Choroid plexus epithelial cell (primary cell): Measurements from ENCODE around the gene SLIT2.

ENCODE experiments used
- DNase-seq: peaks from one replicate; pipeline ENCODE4 v3.0.0-alpha.2; 2010; ENCODE audit warnings: low read depth
- H3K4me3 ChIP-seq: 2 replicates; pipeline ENCODE4 v1.5.1; 2011; ENCODE audit warnings: low read depth, mild to moderate bottlenecking, control low read depth, low read length, moderate library complexity
- TF ChIP-seq, protein P1 (sequence below): conservative IDR thresholded peaks from 2 replicates; pipeline ENCODE4 v1.5.1; 2011; ENCODE audit warnings: low read depth, mild to moderate bottlenecking, control low read depth, inconsistent platforms, low read length, moderate library complexity

Gene SLIT2

DNA sequence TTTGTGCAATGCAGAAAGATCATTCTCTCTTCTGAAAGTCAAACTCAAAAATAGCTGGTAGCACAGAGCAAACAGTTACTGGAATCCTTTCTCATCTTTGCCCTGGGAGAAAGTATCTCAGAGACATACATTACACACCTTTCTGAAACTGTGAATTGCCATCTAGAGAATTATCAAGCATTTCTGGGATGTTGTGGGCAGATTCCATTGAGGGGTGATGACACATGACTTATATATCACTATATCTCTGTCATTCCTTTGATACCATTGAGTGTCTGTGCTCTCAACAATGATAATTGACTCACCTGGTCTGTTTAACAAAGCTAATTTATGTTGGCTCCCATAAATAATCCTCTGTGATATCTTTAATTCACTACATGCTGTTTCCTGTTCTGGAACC, 13.0 kb downstream of the SLIT2 start:
- no peak overlapping the region for H3K4me3 ChIP-seq
- TF ChIP-seq, protein P1, sequence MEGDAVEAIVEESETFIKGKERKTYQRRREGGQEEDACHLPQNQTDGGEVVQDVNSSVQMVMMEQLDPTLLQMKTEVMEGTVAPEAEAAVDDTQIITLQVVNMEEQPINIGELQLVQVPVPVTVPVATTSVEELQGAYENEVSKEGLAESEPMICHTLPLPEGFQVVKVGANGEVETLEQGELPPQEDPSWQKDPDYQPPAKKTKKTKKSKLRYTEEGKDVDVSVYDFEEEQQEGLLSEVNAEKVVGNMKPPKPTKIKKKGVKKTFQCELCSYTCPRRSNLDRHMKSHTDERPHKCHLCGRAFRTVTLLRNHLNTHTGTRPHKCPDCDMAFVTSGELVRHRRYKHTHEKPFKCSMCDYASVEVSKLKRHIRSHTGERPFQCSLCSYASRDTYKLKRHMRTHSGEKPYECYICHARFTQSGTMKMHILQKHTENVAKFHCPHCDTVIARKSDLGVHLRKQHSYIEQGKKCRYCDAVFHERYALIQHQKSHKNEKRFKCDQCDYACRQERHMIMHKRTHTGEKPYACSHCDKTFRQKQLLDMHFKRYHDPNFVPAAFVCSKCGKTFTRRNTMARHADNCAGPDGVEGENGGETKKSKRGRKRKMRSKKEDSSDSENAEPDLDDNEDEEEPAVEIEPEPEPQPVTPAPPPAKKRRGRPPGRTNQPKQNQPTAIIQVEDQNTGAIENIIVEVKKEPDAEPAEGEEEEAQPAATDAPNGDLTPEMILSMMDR, result no peak

DNA sequence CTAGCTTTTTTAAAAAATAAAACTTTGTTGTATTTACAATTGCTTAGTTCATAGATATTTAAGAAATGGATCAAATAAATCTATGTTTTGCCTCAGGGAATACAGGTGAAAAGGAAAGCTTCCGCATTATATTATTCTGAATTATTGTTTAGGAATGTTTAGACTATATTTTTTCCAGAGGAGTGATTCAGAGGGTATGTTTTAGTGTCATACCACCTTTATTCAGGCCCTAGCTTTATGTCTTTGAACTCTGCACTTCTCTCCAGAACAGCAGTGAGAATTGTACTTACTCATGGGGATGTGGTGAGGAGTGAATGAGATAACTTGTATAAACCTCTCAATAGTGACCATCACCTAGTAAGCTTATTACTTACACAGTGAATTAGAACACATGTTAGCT, 14.0 kb downstream of the SLIT2 start:
- H3K4me3 ChIP-seq, result no peak overlapping the region
- TF ChIP-seq, protein P1, result no peak
- no peak for DNase-seq

More for the DNA sequence above, 13.0 kb downstream of the SLIT2 start:
- no peak for DNase-seq

DNA sequence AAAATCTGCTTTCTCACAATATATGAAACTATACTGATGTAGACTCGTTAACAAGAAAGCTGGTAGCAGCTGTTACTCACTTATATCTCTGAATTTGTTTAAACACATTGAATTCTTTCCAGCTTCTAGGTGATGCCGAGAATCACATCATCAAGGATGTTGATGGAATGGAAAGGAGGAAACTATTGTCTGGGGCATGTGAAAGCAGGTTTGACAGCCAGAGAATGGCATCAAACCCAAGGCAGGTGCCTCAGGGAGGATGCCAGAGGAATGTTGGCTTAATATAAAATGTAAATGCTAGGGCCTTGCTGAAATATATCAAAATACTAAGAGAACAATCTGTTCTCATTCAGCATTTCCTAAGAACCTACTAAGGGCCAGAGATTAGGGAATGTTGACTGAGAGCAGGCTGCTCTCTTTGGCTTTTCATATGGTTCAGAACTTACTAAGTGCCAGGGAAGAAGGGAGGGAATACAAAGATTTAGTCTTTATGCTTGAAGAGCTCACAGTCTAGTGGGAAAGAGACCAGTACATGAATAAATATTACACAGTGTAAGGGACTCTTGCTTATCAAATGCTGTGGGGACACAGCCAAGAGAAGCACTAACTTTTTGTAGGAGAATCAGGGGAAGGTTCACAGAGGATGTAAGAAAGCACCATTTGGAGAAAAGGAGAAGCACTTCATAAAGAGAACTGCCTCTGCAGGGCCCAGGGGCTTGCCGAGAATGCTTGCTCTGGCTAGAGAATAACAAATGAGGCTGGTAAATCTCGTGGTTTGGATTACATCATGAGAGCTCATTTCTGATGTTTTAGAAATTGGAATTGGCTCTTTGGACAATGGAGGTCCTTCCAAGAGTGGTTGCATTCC, 14.7 kb downstream of the SLIT2 start:
- H3K4me3 ChIP-seq, result no peak overlapping the region
- TF ChIP-seq, protein P1, result no peak
- DNase-seq, result no peak

DNA sequence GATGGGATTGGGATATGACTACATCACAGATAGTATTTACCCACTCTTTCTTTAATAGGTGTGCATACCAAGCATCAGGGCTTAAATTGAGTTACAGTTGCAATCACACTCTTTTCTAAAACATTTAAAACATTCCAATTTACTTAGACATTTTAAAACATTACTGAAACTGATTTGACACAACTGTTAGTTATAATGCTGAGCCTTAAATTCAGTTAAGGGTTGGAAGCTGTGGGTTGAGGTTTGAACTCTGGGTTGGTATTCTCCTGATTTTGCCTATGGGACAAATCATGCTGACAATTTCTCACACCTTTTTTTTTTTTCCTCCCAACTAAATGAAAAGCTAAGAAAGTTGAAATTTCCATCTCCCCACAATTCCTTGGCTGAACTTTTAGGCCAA, 16.3 kb downstream of the SLIT2 start:
- TF ChIP-seq, protein P1, result no peak
- no peak overlapping the region for H3K4me3 ChIP-seq
- no peak for DNase-seq

DNA sequence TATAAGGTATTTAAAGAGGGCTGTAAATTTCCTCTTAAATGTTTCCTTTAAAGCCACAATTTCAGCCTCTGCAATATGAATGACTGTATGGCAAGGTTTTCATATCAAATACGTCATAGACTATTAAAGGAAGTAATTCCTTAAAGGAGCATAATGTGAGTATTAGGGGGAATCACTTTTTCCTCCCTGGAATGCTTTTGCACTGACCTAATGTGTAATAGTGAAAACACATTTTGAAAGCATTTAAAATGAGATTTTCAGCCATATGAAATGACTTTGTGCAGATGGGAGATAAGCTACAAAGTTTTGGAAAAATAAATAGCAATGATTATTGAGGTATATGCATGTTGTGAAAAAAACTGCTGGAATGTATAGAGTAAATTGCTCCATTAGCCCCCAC, 17.6 kb downstream of the SLIT2 start:
- DNase-seq, result no peak
- TF ChIP-seq, protein P1, result no peak
- H3K4me3 ChIP-seq, result no peak overlapping the region

DNA sequence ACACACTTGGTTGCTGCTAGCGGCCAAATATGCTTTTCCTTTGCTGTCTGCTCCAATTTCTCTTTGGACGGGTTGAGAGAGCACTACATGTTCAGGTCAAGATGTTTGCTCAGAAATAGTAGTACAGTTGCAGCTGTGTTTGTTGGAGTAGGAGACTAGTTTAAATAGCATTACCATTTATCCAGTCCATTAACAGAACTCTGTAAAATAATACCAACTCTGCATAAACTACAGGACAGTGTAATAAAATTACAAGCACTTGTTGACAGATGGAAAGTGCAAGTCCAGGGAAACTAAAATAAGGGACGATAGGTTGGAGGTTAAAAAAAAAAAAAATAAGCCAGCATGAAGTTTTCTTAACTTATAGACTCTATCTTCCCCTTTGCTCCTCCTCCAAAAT, 20.2 kb downstream of the SLIT2 start:
- no peak overlapping the region for H3K4me3 ChIP-seq
- TF ChIP-seq, protein P1, result no peak
- DNase-seq, result no peak

DNA sequence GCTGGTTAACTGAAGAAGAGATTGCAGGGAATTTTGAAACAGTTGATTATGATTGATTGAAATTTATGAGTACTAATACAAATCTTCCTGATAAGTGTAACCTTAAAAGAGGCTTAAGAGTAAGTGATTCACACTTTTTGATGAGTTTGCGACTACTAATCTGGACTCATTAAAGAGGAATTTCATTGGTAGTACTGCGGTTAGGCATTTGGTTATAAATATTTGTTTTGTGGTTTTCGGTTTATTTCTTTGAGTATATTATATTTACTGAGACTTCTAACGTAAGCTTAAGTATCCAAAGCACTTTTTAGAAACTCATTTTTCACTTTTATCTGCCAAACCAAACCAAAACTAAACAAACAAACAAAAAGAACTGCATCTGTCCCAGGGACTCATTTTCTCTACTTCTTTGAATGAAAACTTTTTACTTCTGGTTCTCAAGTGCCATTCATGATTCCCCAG, 20.7 kb downstream of the SLIT2 start:
- no peak for DNase-seq
- TF ChIP-seq, protein P1, result no peak
- no peak overlapping the region for H3K4me3 ChIP-seq
